Astrocyte (in vitro differentiated cells and primary cell): ENCODE data around the gene PODN.

ENCODE experiments used
- EZH2 ChIP-seq: IDR thresholded peaks from 2 replicates; pipeline ENCODE4 v1.6.1; 2012; ENCODE audit warnings: mild to moderate bottlenecking, low read length, inconsistent platforms; ENCODE audit not compliant: insufficient read depth
- TF ChIP-seq, protein P1 (sequence below): IDR thresholded peaks from 2 replicates; pipeline ENCODE4 v1.5.1; 2011; ENCODE audit warnings: low read depth, mild to moderate bottlenecking, inconsistent platforms, low read length, moderate library complexity; ENCODE audit not compliant: insufficient read depth

DNA sequence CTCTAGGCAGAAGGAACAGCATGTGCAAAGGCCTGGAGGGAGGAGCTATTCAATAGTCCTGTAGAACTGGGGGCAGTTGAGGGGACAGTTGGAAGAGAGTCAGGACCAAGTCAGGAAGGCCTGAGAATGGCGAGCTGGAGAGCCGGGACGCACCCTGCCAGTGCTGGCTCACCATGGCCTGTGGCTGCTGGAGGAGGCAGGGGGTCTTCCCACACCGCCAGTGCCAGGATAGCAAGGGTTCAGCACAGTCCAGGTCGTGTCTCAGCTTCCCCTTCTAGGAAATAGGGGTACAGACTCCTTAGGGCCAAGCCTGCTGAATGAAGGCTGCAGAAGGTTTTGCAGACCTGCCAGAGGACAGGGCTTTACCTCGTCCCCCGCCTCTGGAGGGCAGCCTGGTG, 7.3 kb downstream of the PODN start:
- TF ChIP-seq EZH2, result no peak
- TF ChIP-seq, protein P1, sequence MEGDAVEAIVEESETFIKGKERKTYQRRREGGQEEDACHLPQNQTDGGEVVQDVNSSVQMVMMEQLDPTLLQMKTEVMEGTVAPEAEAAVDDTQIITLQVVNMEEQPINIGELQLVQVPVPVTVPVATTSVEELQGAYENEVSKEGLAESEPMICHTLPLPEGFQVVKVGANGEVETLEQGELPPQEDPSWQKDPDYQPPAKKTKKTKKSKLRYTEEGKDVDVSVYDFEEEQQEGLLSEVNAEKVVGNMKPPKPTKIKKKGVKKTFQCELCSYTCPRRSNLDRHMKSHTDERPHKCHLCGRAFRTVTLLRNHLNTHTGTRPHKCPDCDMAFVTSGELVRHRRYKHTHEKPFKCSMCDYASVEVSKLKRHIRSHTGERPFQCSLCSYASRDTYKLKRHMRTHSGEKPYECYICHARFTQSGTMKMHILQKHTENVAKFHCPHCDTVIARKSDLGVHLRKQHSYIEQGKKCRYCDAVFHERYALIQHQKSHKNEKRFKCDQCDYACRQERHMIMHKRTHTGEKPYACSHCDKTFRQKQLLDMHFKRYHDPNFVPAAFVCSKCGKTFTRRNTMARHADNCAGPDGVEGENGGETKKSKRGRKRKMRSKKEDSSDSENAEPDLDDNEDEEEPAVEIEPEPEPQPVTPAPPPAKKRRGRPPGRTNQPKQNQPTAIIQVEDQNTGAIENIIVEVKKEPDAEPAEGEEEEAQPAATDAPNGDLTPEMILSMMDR, result no peak
